ENCODE results near the gene GARS1. TPM values are rescaled to one million over a fixed set of nuclear protein-coding genes. Genes with fewer than 3 reads are reported as not detected.

Gene GARS1
- total RNA-seq, 1 donor from 2014 or later = 154 TPM

DNA sequence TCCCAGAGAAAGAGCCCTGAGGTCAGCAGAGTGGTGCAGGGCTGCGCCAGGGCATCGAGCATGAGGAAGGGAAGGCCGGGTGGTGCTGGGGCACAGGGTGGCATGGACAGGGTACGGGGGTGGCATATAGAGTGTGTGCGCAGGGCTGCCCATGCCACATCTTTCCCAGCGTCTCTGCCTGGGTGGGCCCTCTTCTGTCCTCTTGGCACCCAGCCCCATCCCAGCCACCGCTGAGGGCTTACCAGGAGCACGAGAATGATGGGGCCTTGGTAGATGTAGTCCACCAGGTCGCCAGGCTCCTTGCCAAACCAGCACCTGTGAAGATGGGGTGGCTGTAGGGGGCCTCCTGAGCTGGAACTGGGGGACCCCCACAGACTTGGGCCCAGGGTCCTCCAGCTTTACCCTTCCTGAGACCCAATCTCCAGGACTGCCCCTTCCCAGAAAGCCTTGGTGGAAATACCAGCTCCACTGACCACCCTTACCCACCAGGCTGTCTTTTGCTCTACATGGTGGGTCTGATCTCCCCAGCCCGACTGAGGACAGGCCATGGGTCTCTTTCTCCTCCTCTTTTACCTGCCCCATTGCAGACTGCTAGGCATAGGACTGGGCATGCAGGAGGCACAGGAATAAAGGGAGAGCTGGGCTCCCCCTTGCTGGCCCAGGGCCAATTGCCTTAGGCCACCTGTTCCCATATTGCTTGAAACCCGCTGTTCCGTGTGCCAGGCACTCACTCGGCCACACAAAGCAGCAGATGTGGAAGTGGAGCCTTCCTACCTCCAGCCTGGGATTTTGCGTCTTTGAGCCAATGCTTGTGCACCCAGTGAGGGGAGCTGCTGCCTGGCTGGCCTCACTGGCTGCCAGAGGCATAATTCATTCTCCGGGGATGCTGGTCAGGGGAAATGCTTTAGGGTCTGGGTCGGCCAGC, 65.9 kb downstream of the GARS1 start:
- no peak for DNase-seq (ENCODE audit: low read depth)
- TF ChIP-seq, protein P1, sequence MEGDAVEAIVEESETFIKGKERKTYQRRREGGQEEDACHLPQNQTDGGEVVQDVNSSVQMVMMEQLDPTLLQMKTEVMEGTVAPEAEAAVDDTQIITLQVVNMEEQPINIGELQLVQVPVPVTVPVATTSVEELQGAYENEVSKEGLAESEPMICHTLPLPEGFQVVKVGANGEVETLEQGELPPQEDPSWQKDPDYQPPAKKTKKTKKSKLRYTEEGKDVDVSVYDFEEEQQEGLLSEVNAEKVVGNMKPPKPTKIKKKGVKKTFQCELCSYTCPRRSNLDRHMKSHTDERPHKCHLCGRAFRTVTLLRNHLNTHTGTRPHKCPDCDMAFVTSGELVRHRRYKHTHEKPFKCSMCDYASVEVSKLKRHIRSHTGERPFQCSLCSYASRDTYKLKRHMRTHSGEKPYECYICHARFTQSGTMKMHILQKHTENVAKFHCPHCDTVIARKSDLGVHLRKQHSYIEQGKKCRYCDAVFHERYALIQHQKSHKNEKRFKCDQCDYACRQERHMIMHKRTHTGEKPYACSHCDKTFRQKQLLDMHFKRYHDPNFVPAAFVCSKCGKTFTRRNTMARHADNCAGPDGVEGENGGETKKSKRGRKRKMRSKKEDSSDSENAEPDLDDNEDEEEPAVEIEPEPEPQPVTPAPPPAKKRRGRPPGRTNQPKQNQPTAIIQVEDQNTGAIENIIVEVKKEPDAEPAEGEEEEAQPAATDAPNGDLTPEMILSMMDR (conservative IDR thresholded peaks at IDR 0.05; ENCODE audit: low read depth, low read length) = no peak
- no peak overlapping the region for H3K4me3 ChIP-seq (ENCODE audit: low read depth, low read length)

DNA sequence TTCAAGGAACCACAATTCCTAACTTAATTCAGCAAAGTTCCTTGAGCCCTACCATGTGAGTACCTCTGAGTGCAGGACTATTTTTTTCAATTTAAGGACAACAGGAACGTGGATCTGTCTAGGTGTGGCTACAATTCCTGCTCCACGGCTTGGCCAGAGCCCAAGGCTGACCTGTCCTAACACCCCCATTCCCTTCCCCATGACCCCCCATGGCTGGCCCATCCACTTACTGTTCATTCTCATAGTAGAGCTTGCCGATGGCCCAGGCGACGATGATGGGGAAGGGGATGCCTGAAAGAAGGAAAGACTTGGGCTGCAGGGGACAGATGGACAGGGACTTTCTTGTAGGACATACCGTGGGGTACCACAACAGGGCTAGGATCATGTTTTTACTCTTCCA, 67.2 kb downstream of the GARS1 start:
- H3K4me3 ChIP-seq (ENCODE audit: low read depth, low read length) = no peak overlapping the region
- DNase-seq (ENCODE audit: low read depth) = no peak
- TF ChIP-seq, protein P1 (conservative IDR thresholded peaks at IDR 0.05; ENCODE audit: low read depth, low read length) = no peak

DNA sequence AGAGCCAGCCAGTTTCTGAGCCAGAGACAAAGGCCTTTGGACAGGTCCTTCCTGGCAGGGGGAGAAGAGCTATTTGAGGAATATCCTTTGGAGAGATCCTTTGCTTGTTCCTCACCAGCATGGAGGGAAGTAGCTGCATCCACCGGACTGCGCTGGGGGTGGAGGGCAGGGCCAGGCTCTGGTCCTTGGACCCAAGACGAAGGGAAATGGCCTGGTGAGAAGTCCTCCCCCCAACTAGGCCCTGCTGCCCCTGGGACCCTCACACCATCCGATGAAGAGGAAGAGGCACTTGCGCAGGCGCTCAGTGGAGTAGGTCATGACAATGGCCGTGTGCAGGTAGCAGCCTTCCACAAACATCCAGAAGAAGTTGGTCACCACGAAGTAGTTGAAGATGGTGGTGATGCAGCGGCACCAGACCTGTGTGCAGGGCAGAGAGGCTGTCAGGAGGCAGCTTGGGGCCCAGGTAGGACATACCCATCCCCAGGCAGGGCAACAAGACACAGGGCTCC, 67.8 kb downstream of the GARS1 start:
- TF ChIP-seq, protein P1 (conservative IDR thresholded peaks at IDR 0.05; ENCODE audit: low read depth, low read length) = no peak
- H3K4me3 ChIP-seq (ENCODE audit: low read depth, low read length) = no peak overlapping the region
- no peak for DNase-seq (ENCODE audit: low read depth)

DNA sequence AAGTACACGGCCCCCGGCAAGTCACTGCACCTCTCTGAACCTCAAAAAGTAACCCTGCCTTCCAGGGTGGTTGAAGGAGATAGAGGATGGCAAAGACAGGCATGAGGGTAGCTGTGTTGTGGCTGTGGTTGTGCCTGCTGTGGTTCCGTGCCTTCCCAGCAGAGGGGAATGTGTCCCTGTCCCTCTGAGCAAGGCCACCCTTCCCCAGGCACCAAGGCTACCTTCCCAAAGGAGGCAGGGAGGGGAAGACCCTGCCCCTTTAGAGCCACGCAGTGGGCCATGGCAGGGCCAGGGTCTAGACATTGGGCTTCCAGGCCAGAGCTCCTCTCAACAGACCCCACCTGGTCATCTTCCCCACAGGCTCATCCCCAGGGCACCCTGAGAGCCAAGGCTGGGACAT, 68.7 kb downstream of the GARS1 start:
- TF ChIP-seq, protein P1 (conservative IDR thresholded peaks at IDR 0.05; ENCODE audit: low read depth, low read length) = no peak
- H3K4me3 ChIP-seq (ENCODE audit: low read depth, low read length) = no peak overlapping the region
- no peak for DNase-seq (ENCODE audit: low read depth)

DNA sequence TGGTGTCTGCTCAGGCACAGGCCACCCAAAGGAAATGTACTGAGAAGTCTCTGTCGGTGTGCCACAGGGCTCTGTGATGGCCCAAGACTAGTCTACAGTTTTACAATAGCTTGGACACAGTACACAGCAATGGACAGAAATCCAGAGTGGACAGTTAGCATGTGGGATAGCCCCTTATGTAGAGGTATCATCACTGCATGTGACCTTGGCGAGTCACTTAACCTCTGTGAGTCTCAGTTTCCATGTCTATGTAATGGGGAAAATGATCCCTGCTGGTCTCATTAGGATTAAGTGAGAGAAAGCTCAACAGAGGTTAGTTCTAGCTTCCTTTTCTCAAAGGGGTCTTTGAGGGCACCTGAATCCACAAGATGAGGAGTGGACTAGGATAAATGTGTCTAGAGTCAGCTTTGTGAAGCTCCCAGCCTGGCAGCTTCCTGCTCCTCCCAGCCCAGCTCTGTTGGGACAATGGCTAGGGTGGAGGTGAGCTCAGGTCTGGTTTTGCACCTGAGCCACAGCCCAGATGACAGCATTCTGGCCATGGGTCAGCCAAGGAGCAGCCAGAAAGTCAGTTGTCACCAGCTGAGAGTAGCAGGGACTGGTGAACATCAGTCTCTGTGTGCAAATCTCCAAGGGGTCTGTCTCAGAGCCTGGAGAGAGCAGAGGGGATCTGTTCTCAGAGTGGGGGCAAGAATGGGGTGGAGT, 69.7 kb downstream of the GARS1 start:
- H3K4me3 ChIP-seq (ENCODE audit: low read depth, low read length) = no peak overlapping the region
- DNase-seq (ENCODE audit: low read depth) = no peak
- TF ChIP-seq, protein P1 (conservative IDR thresholded peaks at IDR 0.05; ENCODE audit: low read depth, low read length) = no peak

DNA sequence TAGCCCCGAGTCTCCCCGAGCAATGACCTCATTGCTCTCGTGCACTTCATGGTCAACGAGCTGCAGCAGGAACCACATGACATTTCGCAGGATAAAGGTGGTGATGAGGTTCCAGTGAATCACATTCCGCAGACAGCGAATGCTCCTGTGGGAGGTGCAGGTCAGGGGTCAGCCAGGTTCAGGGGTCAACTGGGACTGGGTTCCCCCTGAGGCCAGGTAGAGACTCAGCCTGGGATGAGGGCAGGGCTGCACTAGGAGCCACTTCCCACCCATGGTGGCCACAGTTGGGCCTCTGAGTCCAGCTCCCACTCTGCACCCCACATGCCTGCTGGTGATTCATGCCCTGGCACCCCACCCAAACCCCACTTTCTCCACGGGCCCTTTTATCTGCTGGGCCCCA, 70.4 kb downstream of the GARS1 start:
- TF ChIP-seq, protein P1 (conservative IDR thresholded peaks at IDR 0.05; ENCODE audit: low read depth, low read length) = no peak
- no peak for DNase-seq (ENCODE audit: low read depth)
- H3K4me3 ChIP-seq (ENCODE audit: low read depth, low read length) = no peak overlapping the region
